Pancreas (tissue), 10 donors: Measurements from ENCODE around the gene FUZ. TPM values are rescaled to one million over a fixed set of nuclear protein-coding genes. Genes with fewer than 3 reads are reported as not detected.

ENCODE experiments used
- ATAC-seq, 4 donors: fragments of 200-7000 bp; cut with Tn5 transposase; one replicate each; pipeline versions ENCODE4 v1.8.0 to v1.9.1; 2020; ENCODE audit warnings: mild to moderate bottlenecking in 4 of 4, moderate library complexity in 4 of 4
- DNase-seq, 6 donors: peaks; one replicate each; pipeline ENCODE4 v3.0.0-alpha.2; 2020
- FAIRE-seq: peaks from 2 replicates; lab custom pipeline; 2012; peaks lifted over from hg19 to GRCh38; lab: Jason Lieb, UNC
- H3K27ac ChIP-seq, 4 donors: fragments of 200-600 bp; sonication (generic); 1 replicate in 3 of 4; 2 replicates in 1 of 4; pipeline versions ENCODE4 v1.5.0 to v1.8.0; 2020
- H3K27me3 ChIP-seq, 4 donors: fragments of 200-600 bp; one replicate each; pipeline ENCODE4 v1.8.0; 2021
- H3K36me3 ChIP-seq, 3 donors: fragments of 200-600 bp; sonication (generic) in 1 of 3; one replicate each; pipeline versions ENCODE4 v1.5.0 to v1.8.0; 2020 to 2021
- H3K4me1 ChIP-seq, 3 donors: fragments of 200-600 bp; one replicate each; pipeline ENCODE4 v1.8.0; 2021
- H3K4me3 ChIP-seq, 4 donors: fragments of 200-600 bp; sonication (generic) in 2 of 4; one replicate each; pipeline versions ENCODE4 v1.5.0 to v1.8.0; 2020 to 2021
- H3K9me3 ChIP-seq, 4 donors: fragments of 200-600 bp; one replicate each; pipeline ENCODE4 v1.8.0; 2021
- CTCF ChIP-seq, 4 donors: fragments of 200-600 bp; sonication (generic) in 3 of 4; IDR thresholded peaks; one replicate each; pipeline versions ENCODE4 v1.5.0 to v1.8.0; 2021; ENCODE audit warnings: antibody characterized with exemption in 4 of 4
- WGBS, 2 donors: extraction: QIAGEN DNeasy Blood & Tissue Kit; methylation state at CpG; one replicate each; pipeline ENCODE4 v1.1.7; 2013; 5-methylcytosine and 5-hydroxymethylcytosine counted together
- intact Hi-C, 3 donors: fragments of 100-400 bp; cut with DNase I; formaldehyde crosslinking; loops; one replicate each; pipeline versions ENCODE4 v1.11.1 to v1.14.2; 2022
- polyA plus RNA-seq, 2 donors: library from polyadenylated mRNA; stranded (reverse); fragments of 200-250 nt; gene quantifications; one replicate each; pipeline ENCODE4 v1.2.3, GENCODE V29; 2013
- total RNA-seq, 6 donors: library from RNA; stranded (reverse); fragmentation: NEBNext Ultra II Directional in 4 of 6; extraction: Animal tissue kit (Norgen Biotek cat#: 25700) in 4 of 6; gene quantifications; one replicate each; pipeline versions ENCODE4 v1.2.1 to v1.2.4, GENCODE V29; 2021 to 2023
- donor health status: healthy with polysubstance abuse.
- donor health status: DM: no; HTN: no; CAD: no; lungs with moderate emphysema.
- donor health status: DM: no; HTN: no; CAD: no.
- donor health status: control.
- donor health status: control.
- donor health status: Bipolar disorder and iron deficiency.
- donor health status: DM: yes; HTN: yes; CAD: no.
- donor health status: DM: no; HTN: no; CAD: no.
- donor health status: DM: no; HTN: no; CAD: no.
- donor health status: DM: yes; HTN: yes; CAD: no.

The FUZ gene
- total and polyA plus RNA-seq, 8 donors, result 8.8 to 30.3 (median 15.6) TPM

GRCh38 chr19:49788857-49789256 is 24.2 kb downstream of the FUZ start:
- ATAC-seq (peak in 2 of 4 donors; percentile 8 to 28), DNase-seq (no peak), FAIRE-seq (no peak)
- Histone ChIP-seq H3K27me3 (no peaks in the 10 kb centered on the region), H3K4me3 (no peak overlapping the region), H3K4me1 (no peaks in the 10 kb centered on the region), H3K27ac (no peak overlapping the region), H3K36me3 (peaks cover 0 to 9% (median 0%) of the 10 kb centered on the region in 3 donors), H3K9me3 (no peaks in the 10 kb centered on the region)
- TF ChIP-seq CTCF (IDR thresholded peaks at IDR 0.05), result no peak
- 83 to 85% methylated on average over 10 of the region's 10 CpGs for WGBS, 2 donors
- intact Hi-C loops, result no loop called here

GRCh38 chr19:49787746-49788145 is 25.3 kb downstream of the FUZ start:
- no peak for TF ChIP-seq CTCF (IDR thresholded peaks at IDR 0.05)
- ATAC-seq, result no peak
- 87 to 88% methylated on average over 5 of the region's 5 CpGs for WGBS, 2 donors
- Histone ChIP-seq H3K4me1 (no peaks in the 10 kb centered on the region), H3K36me3 (peaks cover 0 to 4% (median under 1%) of the 10 kb centered on the region in 3 donors), H3K9me3 (no peaks in the 10 kb centered on the region), H3K27me3 (no peaks in the 10 kb centered on the region), H3K27ac (no peak overlapping the region), H3K4me3 (no peak overlapping the region)
- FAIRE-seq, result no peak
- intact Hi-C loops, result no loop called here
- no peak for DNase-seq

GRCh38 chr19:49786376-49786820 is 26.7 kb downstream of the FUZ start:
- Histone ChIP-seq H3K4me3 (no peak overlapping the region), H3K27me3 (no peaks in the 10 kb centered on the region), H3K36me3 (peaks cover 0 to 8% (median 0%) of the 10 kb centered on the region in 3 donors), H3K9me3 (no peaks in the 10 kb centered on the region), H3K4me1 (no peaks in the 10 kb centered on the region), H3K27ac (no peak overlapping the region)
- ATAC-seq (peak in 2 of 4 donors; percentile 20 to 41), DNase-seq (no peak), FAIRE-seq (no peak)
- intact Hi-C loops, result no loop called here
- TF ChIP-seq CTCF (IDR thresholded peaks at IDR 0.05), result no peak
- 83 to 87% methylated on average over 9 of the region's 9 CpGs for WGBS, 2 donors

GRCh38 chr19:49782515-49782914 is 30.6 kb downstream of the FUZ start:
- Histone ChIP-seq H3K4me3 (no peak overlapping the region), H3K4me1 (no peaks in the 10 kb centered on the region), H3K27me3 (no peaks in the 10 kb centered on the region), H3K27ac (no peak overlapping the region), H3K36me3 (peaks cover 0 to 8% (median 0%) of the 10 kb centered on the region in 3 donors), H3K9me3 (no peaks in the 10 kb centered on the region)
- intact Hi-C loops, result no loop called here
- FAIRE-seq (no peak), DNase-seq (no peak), ATAC-seq (no peak)
- 97% methylated on average over 17 to 18 of the region's 18 CpGs for WGBS, 2 donors
- TF ChIP-seq CTCF (IDR thresholded peaks at IDR 0.05), result no peak

GRCh38 chr19:49781394-49781793 is 31.7 kb downstream of the FUZ start:
- H3K4me1 ChIP-seq, result no peaks in the 10 kb centered on the region
- FAIRE-seq (no peak), DNase-seq (no peak), ATAC-seq (no peak)
- WGBS, 2 donors, result 93 to 96% methylated on average over 7 of the region's 7 CpGs
- no peak for TF ChIP-seq CTCF (IDR thresholded peaks at IDR 0.05)
- intact Hi-C loops, result no loop called here
- no peak overlapping the region for H3K4me3 ChIP-seq
- peaks cover 0 to 8% (median 0%) of the 10 kb centered on the region in 3 donors for H3K36me3 ChIP-seq
- no peaks in the 10 kb centered on the region for H3K27me3 ChIP-seq
- H3K27ac ChIP-seq, result no peak overlapping the region
- no peaks in the 10 kb centered on the region for H3K9me3 ChIP-seq
